Psoas muscle (tissue), 8 donors: Measurements from ENCODE around the gene IL3. TPM values are rescaled to one million over a fixed set of nuclear protein-coding genes. Genes with fewer than 3 reads are reported as not detected.

ENCODE experiments used
- ATAC-seq, 4 donors: fragments of 200-7000 bp; cut with Tn5 transposase; one replicate each; pipeline ENCODE4 v1.9.1; 2020; ENCODE audit warnings: moderate library complexity in 3 of 4, mild to moderate bottlenecking in 2 of 4
- DNase-seq, 2 donors: peaks; one replicate each; pipeline ENCODE4 v3.0.0-alpha.2; 2020
- H3K27ac ChIP-seq: fragments of 200-600 bp; one replicate; pipeline ENCODE4 v1.8.0; 2022
- H3K27me3 ChIP-seq, 3 donors: fragments of 200-600 bp in 1 of 3; one replicate each; pipeline versions ENCODE4 v1.6.1 to v1.8.0; 2013 to 2022; ENCODE audit warnings: low read length in 2 of 3, mild to moderate bottlenecking in 2 of 3, moderate library complexity in 1 of 3; ENCODE audit not compliant: insufficient read depth in 3 of 3
- H3K36me3 ChIP-seq, 2 donors: fragments of 200-600 bp in 1 of 2; one replicate each; pipeline versions ENCODE4 v1.6.1 to v1.8.0; 2013 to 2022; ENCODE audit warnings: low read depth in 1 of 2, mild to moderate bottlenecking in 1 of 2, moderate library complexity in 1 of 2; ENCODE audit not compliant: insufficient read depth in 1 of 2
- H3K4me1 ChIP-seq: fragments of 200-600 bp; one replicate; pipeline ENCODE4 v1.8.0; 2022
- H3K4me3 ChIP-seq: fragments of 200-600 bp; one replicate; pipeline ENCODE4 v1.8.0; 2022; ENCODE audit warnings: mild to moderate bottlenecking
- H3K9me3 ChIP-seq: fragments of 200-600 bp; one replicate; pipeline ENCODE4 v1.8.0; 2022
- WGBS, 3 donors: extraction: QIAGEN DNeasy Blood & Tissue Kit; methylation state at CpG; one replicate each; pipeline versions ENCODE4 v1.1.6 to v1.1.7; 2013; 5-methylcytosine and 5-hydroxymethylcytosine counted together
- intact Hi-C, 2 donors: fragments of 100-400 bp; cut with DNase I; formaldehyde crosslinking; loops; one replicate each; pipeline versions ENCODE4 v1.11.0 to v1.14.2; 2022
- polyA plus RNA-seq, 3 donors: library from polyadenylated mRNA; stranded (reverse); fragments of 200-250 nt; gene quantifications; one replicate each; pipeline ENCODE4 v1.2.3, GENCODE V29; 2013
- total RNA-seq, 4 donors: library from RNA; stranded (reverse); fragmentation: NEBNext Ultra II Directional in 2 of 4; extraction: Animal tissue kit (Norgen Biotek cat#: 25700) in 2 of 4; gene quantifications; one replicate each; pipeline versions ENCODE4 v1.2.1 to v1.2.4, GENCODE V29; 2021 to 2023
- TF ChIP-seq, protein P1 (sequence below): fragments of 200-600 bp; IDR thresholded peaks from one replicate; pipeline ENCODE4 v1.8.0; 2022; ENCODE audit warnings: antibody characterized with exemption
- donor health status: healthy with polysubstance abuse.
- donor health status: DM: no; HTN: no; CAD: no; lungs with moderate emphysema.
- donor health status: Bipolar disorder and iron deficiency.
- donor health status: healthy.
- donor health status: DM: yes; HTN: yes; CAD: no.
- donor health status: DM: no; HTN: no; CAD: no.
- donor health status: DM: no; HTN: no; CAD: no.
- donor health status: DM: yes; HTN: yes; CAD: no.

IL3 gene
- total and polyA plus RNA-seq, 7 donors, result not detected

DNA sequence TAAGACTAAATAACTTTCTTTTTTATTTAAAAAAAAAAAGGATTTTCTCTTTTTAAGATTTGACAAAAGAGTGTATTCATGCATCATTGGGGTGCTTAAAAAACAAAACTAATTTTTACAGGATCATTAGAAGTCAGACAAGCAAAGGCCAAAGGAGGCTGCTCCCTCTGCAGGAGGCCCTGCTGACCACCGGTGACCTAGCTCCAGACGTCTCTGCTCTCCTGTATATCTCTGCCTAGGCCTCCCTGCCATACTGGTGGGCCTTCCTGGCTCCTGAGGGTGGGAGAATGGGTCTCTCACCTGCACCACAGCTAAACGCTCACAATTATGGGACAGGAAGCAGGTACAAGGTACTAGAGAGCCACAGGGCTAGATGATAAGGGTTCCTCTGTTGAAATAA lies 49.7 kb downstream of the IL3 start:
- Histone ChIP-seq H3K4me1 (no peaks in the 10 kb centered on the region), H3K27ac (no peak overlapping the region), H3K36me3 (no peaks in the 10 kb centered on the region), H3K27me3 (no peaks in the 10 kb centered on the region), H3K4me3 (no peak overlapping the region), H3K9me3 (no peaks in the 10 kb centered on the region)
- DNase-seq (no peak), ATAC-seq (no peak)
- 64 to 75% (median 72%) methylated on average over 3 of the region's 3 CpGs for WGBS, 3 donors
- TF ChIP-seq, protein P1, sequence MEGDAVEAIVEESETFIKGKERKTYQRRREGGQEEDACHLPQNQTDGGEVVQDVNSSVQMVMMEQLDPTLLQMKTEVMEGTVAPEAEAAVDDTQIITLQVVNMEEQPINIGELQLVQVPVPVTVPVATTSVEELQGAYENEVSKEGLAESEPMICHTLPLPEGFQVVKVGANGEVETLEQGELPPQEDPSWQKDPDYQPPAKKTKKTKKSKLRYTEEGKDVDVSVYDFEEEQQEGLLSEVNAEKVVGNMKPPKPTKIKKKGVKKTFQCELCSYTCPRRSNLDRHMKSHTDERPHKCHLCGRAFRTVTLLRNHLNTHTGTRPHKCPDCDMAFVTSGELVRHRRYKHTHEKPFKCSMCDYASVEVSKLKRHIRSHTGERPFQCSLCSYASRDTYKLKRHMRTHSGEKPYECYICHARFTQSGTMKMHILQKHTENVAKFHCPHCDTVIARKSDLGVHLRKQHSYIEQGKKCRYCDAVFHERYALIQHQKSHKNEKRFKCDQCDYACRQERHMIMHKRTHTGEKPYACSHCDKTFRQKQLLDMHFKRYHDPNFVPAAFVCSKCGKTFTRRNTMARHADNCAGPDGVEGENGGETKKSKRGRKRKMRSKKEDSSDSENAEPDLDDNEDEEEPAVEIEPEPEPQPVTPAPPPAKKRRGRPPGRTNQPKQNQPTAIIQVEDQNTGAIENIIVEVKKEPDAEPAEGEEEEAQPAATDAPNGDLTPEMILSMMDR, result no peak
- intact Hi-C loops, result no loop called here

- TF ChIP-seq, protein P1, result no peak
- no peak for DNase-seq
- H3K9me3 ChIP-seq, result no peaks in the 10 kb centered on the region
- no peaks in the 10 kb centered on the region for H3K36me3 ChIP-seq
- no peak overlapping the region for H3K4me3 ChIP-seq
- no peak overlapping the region for H3K27ac ChIP-seq
- no peak for ATAC-seq
- no peaks in the 10 kb centered on the region for H3K27me3 ChIP-seq
- intact Hi-C loops, result no loop called here
- H3K4me1 ChIP-seq, result no peaks in the 10 kb centered on the region
Measured at GRCh38 chr5:132110930-132111329, 50.5 kb downstream of the IL3 start.

- DNase-seq, result no peak
- H3K9me3 ChIP-seq, result no peaks in the 10 kb centered on the region
- no peaks in the 10 kb centered on the region for H3K36me3 ChIP-seq
- TF ChIP-seq, protein P1, result no peak
- no peak overlapping the region for H3K4me3 ChIP-seq
- no peaks in the 10 kb centered on the region for H3K27me3 ChIP-seq
- H3K4me1 ChIP-seq, result no peaks in the 10 kb centered on the region
- no peak for ATAC-seq
- no peak overlapping the region for H3K27ac ChIP-seq
- intact Hi-C loops, result no loop called here
- 79 to 83% (median 79%) methylated on average over 3 of the region's 3 CpGs for WGBS, 3 donors
Measured at GRCh38 chr5:132112111-132112510, 51.7 kb downstream of the IL3 start.

Other genes starting within 250 kb of the IL3 start
- under 1 TPM in 1 of 4 donors, not detected in 3; 0.77 TPM for gene MEIKIN, start 115.0 kb upstream of the IL3 start, total RNA-seq
- not detected for gene MEIKIN, start 115.0 kb upstream of the IL3 start, polyA plus RNA-seq
- 1 to 10 TPM in 2 of 4 donors, under 1 TPM in 2; 0.52 to 2.2 (median 0.81) TPM for gene ACSL6, start 49.0 kb upstream of the IL3 start, total RNA-seq
- under 1 TPM; 0.12 to 0.46 (median 0.13) TPM for gene ACSL6, start 49.0 kb upstream of the IL3 start, polyA plus RNA-seq
- gene CSF2, start 13.1 kb downstream of the IL3 start, total RNA-seq, result not detected
- gene CSF2, start 13.1 kb downstream of the IL3 start, polyA plus RNA-seq, result under 1 TPM in 1 of 3 donors, not detected in 2; 0.14 TPM
- 10 to 100 TPM; 12.5 to 21.6 (median 16.6) TPM for gene P4HA2, start 167.2 kb downstream of the IL3 start, total RNA-seq
- gene P4HA2, start 167.2 kb downstream of the IL3 start, polyA plus RNA-seq, result 10 to 100 TPM; 10.2 to 13.7 (median 13.0) TPM
- 1 to 10 TPM; 3.2 to 6.6 (median 5.6) TPM for gene PDLIM4, start 197.0 kb downstream of the IL3 start, total RNA-seq
- gene PDLIM4, start 197.0 kb downstream of the IL3 start, polyA plus RNA-seq, result 1 to 10 TPM; 1.8 to 6.4 (median 3.0) TPM
- gene SLC22A4, start 233.7 kb downstream of the IL3 start, total RNA-seq, result 10 to 100 TPM in 1 of 4 donors, 1 to 10 TPM in 3; 1.9 to 14.0 (median 2.7) TPM
- gene SLC22A4, start 233.7 kb downstream of the IL3 start, polyA plus RNA-seq, result 10 to 100 TPM in 1 of 3 donors, 1 to 10 TPM in 2; 1.1 to 17.5 (median 5.6) TPM